GM12873 (cell line): Measurements from ENCODE around the gene JPH4.

ENCODE experiments used
- CTCF ChIP-seq: IDR thresholded peaks from 2 replicates; pipeline ENCODE4 v1.5.1; 2012; ENCODE audit warnings: low read depth, mild to moderate bottlenecking, moderate library complexity, low read length, control low read depth; ENCODE audit not compliant: insufficient read depth; ENCODE audit errors: missing control alignments

Gene JPH4

GRCh38 chr14:23535943-23536342 is 42.6 kb downstream of the JPH4 start:
- TF ChIP-seq CTCF = no peak

- TF ChIP-seq CTCF = no peak
These were observed 44.7 kb downstream of the JPH4 start for GRCh38 chr14:23533652-23534435.

- TF ChIP-seq CTCF = no peak
These were observed 45.9 kb downstream of the JPH4 start for GRCh38 chr14:23532658-23533057.

- no peak for TF ChIP-seq CTCF
These were observed 47.2 kb downstream of the JPH4 start for GRCh38 chr14:23531391-23531790.

GRCh38 chr14:23530375-23531055 is 48.1 kb downstream of the JPH4 start:
- TF ChIP-seq CTCF = no peak

GRCh38 chr14:23529016-23529415 is 49.6 kb downstream of the JPH4 start:
- TF ChIP-seq CTCF = no peak

- no peak for TF ChIP-seq CTCF
These were observed 50.0 kb downstream of the JPH4 start for GRCh38 chr14:23528555-23528954.
